Fibroblast of skin of left biceps (primary cell): Measurements from ENCODE around the gene ABCG5.
A peak's percentile ranks its signal among the peaks of the same experiment; 100 is the strongest.

Source experiments
- DNase-seq, 2 experiments: peaks; one replicate each; pipeline ENCODE4 v3.0.0-alpha.2; 2013; ENCODE audit warnings: low read depth in 2 of 2

Gene ABCG5

GRCh38 chr2:43838560-43839267 is at the start of gene ABCG5, which contains the start of gene ABCG8:
Gene ABCG5, minus strand, starts transcription at chr2:43838839. Its CDS starts 160 bp downstream, at chr2:43838679.
Gene ABCG8, plus strand, starts transcription at chr2:43838971. Its CDS starts 83 bp downstream, at chr2:43839054.
- DNase-seq, result no peak

GRCh38 chr2:43887176-43887575 is 48.5 kb upstream of the ABCG5 start:
- no peak for DNase-seq

DNA sequence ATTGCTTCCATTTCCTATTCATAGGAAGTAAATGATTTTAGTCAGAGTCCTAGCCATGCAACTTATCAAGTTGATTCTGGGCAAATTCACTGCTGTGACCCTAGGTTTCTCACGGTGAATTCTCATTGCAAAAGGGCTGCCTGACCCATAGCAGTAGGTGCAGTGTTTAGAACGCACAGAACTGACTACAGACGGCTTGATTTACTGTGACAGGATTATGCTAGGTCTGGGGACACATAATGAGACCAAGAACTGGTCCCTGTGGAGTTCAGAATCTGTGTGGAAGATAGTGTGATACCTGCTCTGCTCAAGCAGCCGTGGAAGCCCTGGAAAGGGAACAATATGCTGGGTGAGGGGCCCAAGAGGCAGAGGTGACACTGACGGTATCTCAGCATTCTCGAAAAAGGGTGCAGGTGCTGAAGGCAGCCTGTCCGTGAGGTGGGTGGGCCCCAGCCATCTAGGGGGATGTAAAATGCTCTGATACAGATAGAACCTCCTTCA is 46.5 kb upstream of the ABCG5 start:
- no peak for DNase-seq

DNA sequence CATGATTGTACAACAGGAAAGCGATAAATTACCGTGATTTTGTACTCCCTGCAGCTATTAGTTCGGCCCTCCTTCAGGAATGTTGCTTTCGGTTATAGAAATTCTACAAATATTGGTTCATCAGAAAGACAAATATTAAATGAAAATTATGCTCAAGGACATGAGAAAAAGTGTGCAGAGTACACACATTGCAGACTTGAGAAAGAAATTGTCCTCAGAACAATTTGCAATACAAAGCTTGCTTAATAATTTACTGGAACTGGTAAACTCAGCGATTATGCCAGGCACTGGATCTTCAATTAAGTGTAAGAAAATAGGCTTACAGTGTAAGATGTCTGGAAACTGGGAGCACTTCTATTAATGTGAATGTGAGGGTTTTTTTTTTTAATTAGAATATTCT is 46.0 kb upstream of the ABCG5 start:
- DNase-seq, result no peak

- no peak for DNase-seq
Observed at GRCh38 chr2:43882312-43882711, 43.7 kb upstream of the ABCG5 start.

DNA sequence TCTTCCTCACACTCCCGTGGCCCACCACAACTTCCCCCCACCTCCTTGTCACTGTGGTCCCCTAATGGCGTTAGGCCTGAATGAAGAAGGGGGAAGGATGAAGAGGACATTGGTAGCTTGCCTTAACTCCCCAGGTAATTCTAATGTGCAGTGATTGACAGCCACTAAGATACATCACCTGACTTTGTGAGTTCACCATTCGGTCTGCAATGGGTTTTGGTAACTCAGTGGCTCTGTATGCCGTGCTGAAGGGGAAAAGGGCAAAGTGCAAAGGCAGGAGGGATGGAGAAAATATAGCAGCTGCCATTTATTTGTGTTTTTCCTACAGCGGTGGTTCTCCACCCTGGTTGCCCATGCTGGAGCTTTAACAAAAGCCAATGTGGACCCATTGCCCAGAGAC is 42.3 kb upstream of the ABCG5 start:
- no peak for DNase-seq

DNA sequence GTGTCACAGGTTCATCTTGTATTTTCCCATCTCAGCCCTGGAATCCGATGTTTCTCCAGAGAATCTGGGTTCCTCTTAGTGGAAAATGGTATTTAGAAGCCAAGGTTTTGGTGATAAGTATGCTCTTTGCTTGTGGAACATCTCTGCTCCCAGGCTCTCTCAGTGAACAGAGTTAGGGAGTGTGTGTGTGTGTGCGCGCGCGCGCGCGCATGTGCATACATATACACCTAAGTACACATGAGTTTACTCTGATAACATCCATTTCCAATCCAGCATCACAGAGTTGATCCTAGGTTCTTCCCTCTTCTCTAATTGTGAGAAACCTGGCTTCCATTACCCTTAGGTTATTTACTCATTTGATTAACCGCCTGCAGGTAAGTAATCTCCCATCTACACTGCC is 41.8 kb upstream of the ABCG5 start:
- DNase-seq, result no peak

DNA sequence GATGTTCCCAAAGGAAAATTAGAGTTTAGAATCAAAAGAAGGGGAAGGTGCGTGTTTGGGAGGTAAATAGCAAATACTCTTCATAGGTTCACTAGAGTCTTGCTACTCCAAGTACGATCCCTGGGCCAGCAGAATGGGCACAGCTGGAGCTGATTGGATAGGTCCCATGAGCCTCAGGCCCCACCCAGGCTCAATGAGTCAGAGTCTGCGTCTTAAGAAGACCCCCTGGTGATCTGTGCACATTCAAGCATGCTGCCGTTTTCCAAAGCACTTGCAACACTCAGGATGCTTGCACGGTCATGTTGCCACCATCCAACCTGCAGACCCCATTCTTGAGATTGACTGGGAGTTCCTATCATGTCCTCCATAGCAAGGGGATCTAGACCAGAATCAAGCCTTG is 40.6 kb upstream of the ABCG5 start:
- no peak for DNase-seq

DNA sequence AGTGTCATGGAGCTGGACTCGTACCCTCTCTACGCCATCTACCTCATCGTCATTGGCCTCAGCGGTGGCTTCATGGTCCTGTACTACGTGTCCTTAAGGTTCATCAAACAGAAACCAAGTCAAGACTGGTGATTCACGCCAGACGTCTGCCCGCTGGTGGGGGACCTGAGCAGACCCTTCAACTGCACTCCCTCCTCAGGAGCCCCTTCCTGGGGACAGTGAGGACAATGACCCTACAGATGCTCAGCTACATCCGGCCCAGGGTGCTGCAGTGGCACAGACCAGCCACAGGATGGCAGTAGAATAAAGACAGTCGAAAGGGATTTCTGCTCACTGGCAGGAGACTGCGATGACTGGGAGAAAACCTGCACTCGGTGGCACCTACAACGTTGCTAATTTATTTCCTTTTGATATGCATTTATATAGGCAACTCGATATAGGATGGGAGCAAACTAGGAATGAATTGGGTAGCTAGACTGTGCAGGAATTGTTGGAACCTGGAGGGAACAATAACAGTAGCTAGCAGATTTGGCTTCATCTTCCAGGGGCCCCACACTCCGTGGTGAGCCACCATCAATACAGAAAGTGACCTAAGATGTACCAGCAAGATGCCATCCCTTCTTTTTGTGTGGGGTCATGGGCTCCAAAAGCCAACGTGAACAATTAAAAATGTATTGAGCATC is 39.3 kb upstream of the ABCG5 start:
- peak in 1 of 2 experiments; percentile 4 for DNase-seq

GRCh38 chr2:43874776-43875451 is 36.3 kb upstream of the ABCG5 start:
- DNase-seq, result no peak

DNA sequence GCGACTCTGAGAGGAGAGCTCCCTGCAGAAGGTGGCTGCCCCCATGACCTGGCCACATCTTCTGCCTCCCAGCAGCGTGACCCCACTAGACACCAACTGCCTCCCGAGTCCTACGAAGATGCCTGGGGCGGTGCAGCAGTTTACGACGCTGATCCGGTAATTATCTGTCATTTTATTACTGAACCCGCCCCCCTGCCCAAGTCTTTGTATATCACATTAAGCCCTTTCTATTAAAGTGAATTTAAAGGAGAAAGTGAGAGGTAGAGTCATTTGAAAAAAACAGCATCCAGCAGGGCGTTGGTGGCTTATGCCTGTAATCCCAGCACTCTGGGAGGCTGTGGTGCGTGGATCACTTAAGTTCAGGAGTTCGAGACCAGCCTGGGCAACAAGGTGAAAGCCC is 33.5 kb upstream of the ABCG5 start:
- no peak for DNase-seq

GRCh38 chr2:43855292-43855691 is 16.7 kb upstream of the ABCG5 start:
- no peak for DNase-seq

- DNase-seq, result no peak
Observed at GRCh38 chr2:43854671-43855070, 16.0 kb upstream of the ABCG5 start.

- DNase-seq, result no peak
Observed at GRCh38 chr2:43853141-43854081, 14.8 kb upstream of the ABCG5 start.

DNA sequence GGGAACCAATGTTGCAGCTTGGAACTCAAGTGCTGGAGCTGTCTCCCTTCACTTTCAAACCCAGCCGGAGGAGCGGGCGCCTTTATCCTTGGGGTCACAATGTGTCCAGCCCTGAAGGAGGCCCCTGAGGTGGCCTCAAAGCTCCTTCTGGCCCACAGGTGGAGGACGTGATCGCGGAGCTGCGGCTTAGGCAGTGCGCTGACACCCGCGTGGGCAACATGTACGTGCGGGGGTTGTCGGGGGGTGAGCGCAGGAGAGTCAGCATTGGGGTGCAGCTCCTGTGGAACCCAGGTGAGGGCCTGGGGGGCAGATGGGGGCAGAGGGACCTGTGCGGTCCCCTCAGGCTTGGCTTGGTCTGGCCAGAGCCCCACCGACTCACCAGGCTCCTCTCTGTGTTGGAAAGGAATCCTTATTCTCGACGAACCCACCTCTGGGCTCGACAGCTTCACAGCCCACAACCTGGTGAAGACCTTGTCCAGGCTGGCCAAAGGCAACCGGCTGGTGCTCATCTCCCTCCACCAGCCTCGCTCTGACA is 13.6 kb upstream of the ABCG5 start:
- no peak for DNase-seq

DNA sequence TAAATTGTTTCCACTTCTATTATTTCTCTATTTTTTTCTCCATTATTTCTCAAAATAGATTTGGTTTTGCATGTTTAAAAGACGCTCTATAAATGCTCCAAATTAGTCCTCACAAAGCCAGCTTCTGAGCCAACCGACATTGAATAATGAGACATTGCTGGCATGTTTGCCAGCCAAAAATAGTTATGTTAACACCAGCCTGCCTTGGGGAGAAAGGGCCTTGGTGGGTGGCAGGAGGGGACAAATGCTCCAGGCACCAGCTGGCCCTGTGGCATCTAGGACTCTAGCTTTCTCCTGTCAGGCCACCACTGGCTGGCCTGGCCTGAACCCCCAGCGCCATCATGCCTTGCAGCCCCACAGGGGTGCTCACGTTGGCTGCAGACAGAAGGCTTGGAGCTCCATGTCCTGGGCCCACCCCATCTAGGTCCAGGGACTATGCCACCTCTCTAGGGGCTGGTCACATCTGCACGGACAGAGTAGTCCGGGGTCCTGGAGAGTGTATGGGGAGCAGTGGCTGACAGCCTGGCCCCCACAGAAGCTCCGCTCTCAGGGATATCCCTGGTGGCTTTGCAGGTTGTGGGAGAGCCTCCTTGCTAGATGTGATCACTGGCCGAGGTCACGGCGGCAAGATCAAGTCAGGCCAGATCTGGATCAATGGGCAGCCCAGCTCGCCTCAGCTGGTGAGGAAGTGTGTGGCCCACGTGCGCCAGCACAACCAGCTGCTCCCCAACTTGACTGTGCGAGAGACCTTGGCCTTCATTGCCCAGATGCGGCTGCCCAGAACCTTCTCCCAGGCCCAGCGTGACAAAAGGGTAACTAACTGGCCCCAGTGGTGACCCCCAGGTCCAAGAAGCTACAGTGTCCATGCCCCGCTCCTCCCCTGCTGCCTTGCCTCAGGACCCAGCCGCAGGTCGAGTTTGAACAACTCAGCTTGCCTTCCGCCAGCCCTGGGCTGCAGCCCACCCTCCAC is 12.7 kb upstream of the ABCG5 start:
- no peak for DNase-seq

DNA sequence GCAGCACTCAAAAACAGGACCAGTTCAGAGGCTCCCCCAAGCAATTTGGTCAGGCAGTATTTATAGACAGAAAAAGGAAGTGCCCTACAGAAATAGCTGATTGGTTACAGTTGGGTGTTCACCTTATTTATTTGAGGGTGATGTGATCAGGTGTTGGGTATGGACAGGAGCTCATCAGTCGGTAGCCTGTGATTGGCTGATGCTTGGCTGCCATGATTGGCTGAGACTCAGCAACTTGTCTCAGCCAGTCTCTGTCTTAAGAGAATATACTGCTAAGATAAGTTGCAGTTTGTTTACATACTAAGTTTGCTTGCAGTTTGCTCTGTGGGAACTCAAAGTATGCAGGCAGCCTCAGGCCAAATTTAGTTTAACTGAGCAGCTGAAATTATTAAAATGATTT is 9.6 kb upstream of the ABCG5 start:
- DNase-seq, result no peak

- no peak for DNase-seq
Observed at GRCh38 chr2:43846140-43846793, 7.6 kb upstream of the ABCG5 start.

- no peak for DNase-seq
Observed at GRCh38 chr2:43845181-43845580, 6.5 kb upstream of the ABCG5 start.

GRCh38 chr2:43842866-43843226 is 4.2 kb upstream of the ABCG5 start:
- DNase-seq, result no peak
